K562 (cell line): ENCODE measurements around the gene MYOM1. TPM values are rescaled to one million over a fixed set of nuclear protein-coding genes. Genes with fewer than 3 reads are reported as not detected.

Experiments
- CBFA2T2 ChIP-seq: fragments of 450-650 bp; conservative IDR thresholded peaks from 2 replicates; pipeline ENCODE4 v1.6.1; 2017; ENCODE audit warnings: mild to moderate bottlenecking
- FOXM1 ChIP-seq, 2 experiments: fragments of 450-650 bp in 1 of 2; sonication (generic) in 1 of 2; formaldehyde crosslinking in 1 of 2; IDR thresholded peaks; 2 replicates each; pipeline versions ENCODE4 v1.6.1 to v1.9.0; 2017 to 2022; ENCODE audit warnings: low read depth in 2 of 2, mild to moderate bottlenecking in 2 of 2, missing genetic modification reagents in 1 of 2, moderate library complexity in 1 of 2
- HNRNPLL ChIP-seq: fragments of 200-400 bp; formaldehyde crosslinking; IDR thresholded peaks from 2 replicates; pipeline ENCODE4 v1.6.1; 2017; ENCODE audit warnings: low read length, low read depth, mild to moderate bottlenecking; ENCODE audit not compliant: poor library complexity, severe bottlenecking
- PPARD ChIP-seq: fragments of 250-450 bp; sonication (Bioruptor Pico); IDR thresholded peaks from 2 replicates; pipeline ENCODE4 v1.8.0; 2022; ENCODE audit warnings: inconsistent platforms, mild to moderate bottlenecking, moderate library complexity
- RBBP5 ChIP-seq: fragments of 200-600 bp; sonication (generic); IDR thresholded peaks from 2 replicates; pipeline ENCODE4 v1.6.1; 2012; ENCODE audit warnings: borderline replicate concordance, mild to moderate bottlenecking, low read length, control low read depth, inconsistent platforms; ENCODE audit not compliant: insufficient read depth, poor library complexity, severe bottlenecking
- TAL1 ChIP-seq: fragments of 450-650 bp; IDR thresholded peaks from 2 replicates; pipeline ENCODE4 v1.6.1; 2016; ENCODE audit warnings: mild to moderate bottlenecking
- TBL1XR1 ChIP-seq, 2 experiments: IDR thresholded peaks; 2 replicates each; pipeline ENCODE4 v1.6.1; 2012; ENCODE audit warnings: improper control_type of control experiment in 2 of 2, low read length in 2 of 2, mild to moderate bottlenecking in 1 of 2
- ZBED1 ChIP-seq: IDR thresholded peaks from 2 replicates; pipeline ENCODE4 v1.6.1; 2014
- polyA plus RNA-seq, 8 experiments: library from polyadenylated mRNA; depleted of rRNA in 4 of 8; stranded (reverse) in 5 of 8; unstranded in 3 of 8; fragments of >200 nt; fragmentation: Nextera tagmentation in 2 of 8; fragmentation: Illumina TruSeq in 1 of 8; extraction: Ambion mirVana in 2 of 8; extraction: Trizol in 1 of 8; gene quantifications; 2 replicates each; pipeline versions ENCODE4 v1.2.1 to v1.2.3, GENCODE V29; 2011 to 2014; ENCODE audit warnings: inconsistent platforms in 1 of 8, missing spikeins in 1 of 8
- total RNA-seq, 7 experiments: library from RNA; depleted of rRNA in 6 of 7; stranded (reverse); fragments of >200 nt in 6 of 7; fragmentation: Illumina TruSeq in 2 of 7; extraction: Trizol in 2 of 7; gene quantifications; 2 replicates each; pipeline versions ENCODE4 v1.2.1 to v1.2.3, GENCODE V29; 2011 to 2021; ENCODE audit warnings: low replicate concordance in 1 of 7
- TF ChIP-seq, protein P1 (sequence below): fragments of 150-350 bp; conservative IDR thresholded peaks from 2 replicates; pipeline ENCODE4 v1.6.1; 2014; ENCODE audit warnings: low read length
- TF ChIP-seq, protein P2 (sequence below): fragments of 250-450 bp; sonication (Bioruptor Pico); IDR thresholded peaks from 2 replicates; pipeline ENCODE4 v1.5.0; 2022; ENCODE audit warnings: mild to moderate bottlenecking
- TF ChIP-seq, protein P3 (sequence below): fragments of 250-450 bp; sonication (Bioruptor Pico); IDR thresholded peaks from 2 replicates; pipeline ENCODE4 v1.4.0; 2020; ENCODE audit warnings: mild to moderate bottlenecking, moderate library complexity

The MYOM1 gene
- total and polyA plus RNA-seq, 9 of the 15 experiments (the other 6 are each of a cell fraction or from before 2014, with no cell fraction given): 0.01 to 0.62 (median 0.25) TPM

DNA sequence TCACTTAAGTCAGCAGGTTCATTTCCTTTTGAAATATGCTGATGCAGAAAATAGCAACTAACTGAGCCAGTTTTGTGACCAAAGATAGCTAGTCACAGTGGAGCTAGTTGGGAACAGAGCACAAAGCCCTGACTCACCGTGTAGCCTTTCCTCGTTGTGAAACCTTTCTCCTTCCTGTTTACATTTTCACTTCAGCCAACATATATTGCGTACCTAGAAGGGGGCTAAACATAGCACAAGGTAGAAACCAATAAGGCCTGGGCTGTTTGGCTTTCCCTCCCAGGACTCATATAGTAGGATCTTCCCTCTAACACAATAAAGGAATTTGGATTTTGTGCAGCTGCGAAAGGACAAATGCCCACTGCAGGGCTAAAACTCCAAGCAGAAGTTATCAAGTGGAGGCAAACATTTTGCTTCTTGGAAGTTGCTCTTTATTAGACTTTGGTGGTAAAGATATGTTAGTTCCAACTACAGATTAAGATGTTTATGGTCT is 182.3 kb downstream of the MYOM1 start (continued):
- TF ChIP-seq, protein P1, sequence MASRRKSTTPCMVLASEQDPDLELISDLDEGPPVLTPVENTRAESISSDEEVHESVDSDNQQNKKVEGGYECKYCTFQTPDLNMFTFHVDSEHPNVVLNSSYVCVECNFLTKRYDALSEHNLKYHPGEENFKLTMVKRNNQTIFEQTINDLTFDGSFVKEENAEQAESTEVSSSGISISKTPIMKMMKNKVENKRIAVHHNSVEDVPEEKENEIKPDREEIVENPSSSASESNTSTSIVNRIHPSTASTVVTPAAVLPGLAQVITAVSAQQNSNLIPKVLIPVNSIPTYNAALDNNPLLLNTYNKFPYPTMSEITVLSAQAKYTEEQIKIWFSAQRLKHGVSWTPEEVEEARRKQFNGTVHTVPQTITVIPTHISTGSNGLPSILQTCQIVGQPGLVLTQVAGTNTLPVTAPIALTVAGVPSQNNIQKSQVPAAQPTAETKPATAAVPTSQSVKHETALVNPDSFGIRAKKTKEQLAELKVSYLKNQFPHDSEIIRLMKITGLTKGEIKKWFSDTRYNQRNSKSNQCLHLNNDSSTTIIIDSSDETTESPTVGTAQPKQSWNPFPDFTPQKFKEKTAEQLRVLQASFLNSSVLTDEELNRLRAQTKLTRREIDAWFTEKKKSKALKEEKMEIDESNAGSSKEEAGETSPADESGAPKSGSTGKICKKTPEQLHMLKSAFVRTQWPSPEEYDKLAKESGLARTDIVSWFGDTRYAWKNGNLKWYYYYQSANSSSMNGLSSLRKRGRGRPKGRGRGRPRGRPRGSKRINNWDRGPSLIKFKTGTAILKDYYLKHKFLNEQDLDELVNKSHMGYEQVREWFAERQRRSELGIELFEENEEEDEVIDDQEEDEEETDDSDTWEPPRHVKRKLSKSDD: no peak
- TF ChIP-seq, protein P2, sequence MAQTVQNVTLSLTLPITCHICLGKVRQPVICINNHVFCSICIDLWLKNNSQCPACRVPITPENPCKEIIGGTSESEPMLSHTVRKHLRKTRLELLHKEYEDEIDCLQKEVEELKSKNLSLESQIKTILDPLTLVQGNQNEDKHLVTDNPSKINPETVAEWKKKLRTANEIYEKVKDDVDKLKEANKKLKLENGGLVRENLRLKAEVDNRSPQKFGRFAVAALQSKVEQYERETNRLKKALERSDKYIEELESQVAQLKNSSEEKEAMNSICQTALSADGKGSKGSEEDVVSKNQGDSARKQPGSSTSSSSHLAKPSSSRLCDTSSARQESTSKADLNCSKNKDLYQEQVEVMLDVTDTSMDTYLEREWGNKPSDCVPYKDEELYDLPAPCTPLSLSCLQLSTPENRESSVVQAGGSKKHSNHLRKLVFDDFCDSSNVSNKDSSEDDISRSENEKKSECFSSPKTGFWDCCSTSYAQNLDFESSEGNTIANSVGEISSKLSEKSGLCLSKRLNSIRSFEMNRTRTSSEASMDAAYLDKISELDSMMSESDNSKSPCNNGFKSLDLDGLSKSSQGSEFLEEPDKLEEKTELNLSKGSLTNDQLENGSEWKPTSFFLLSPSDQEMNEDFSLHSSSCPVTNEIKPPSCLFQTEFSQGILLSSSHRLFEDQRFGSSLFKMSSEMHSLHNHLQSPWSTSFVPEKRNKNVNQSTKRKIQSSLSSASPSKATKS (CRISPR knock-in tag): no peak
- TF ChIP-seq TAL1: no peak
- TF ChIP-seq, protein P3, sequence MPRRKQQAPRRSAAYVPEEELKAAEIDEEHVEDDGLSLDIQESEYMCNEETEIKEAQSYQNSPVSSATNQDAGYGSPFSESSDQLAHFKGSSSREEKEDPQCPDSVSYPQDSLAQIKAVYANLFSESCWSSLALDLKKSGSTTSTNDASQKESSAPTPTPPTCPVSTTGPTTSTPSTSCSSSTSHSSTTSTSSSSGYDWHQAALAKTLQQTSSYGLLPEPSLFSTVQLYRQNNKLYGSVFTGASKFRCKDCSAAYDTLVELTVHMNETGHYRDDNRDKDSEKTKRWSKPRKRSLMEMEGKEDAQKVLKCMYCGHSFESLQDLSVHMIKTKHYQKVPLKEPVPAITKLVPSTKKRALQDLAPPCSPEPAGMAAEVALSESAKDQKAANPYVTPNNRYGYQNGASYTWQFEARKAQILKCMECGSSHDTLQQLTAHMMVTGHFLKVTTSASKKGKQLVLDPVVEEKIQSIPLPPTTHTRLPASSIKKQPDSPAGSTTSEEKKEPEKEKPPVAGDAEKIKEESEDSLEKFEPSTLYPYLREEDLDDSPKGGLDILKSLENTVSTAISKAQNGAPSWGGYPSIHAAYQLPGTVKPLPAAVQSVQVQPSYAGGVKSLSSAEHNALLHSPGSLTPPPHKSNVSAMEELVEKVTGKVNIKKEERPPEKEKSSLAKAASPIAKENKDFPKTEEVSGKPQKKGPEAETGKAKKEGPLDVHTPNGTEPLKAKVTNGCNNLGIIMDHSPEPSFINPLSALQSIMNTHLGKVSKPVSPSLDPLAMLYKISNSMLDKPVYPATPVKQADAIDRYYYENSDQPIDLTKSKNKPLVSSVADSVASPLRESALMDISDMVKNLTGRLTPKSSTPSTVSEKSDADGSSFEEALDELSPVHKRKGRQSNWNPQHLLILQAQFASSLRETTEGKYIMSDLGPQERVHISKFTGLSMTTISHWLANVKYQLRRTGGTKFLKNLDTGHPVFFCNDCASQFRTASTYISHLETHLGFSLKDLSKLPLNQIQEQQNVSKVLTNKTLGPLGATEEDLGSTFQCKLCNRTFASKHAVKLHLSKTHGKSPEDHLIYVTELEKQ (CRISPR knock-in tag): no peak
- peak; percentile 15 for TF ChIP-seq RBBP5
- TF ChIP-seq CBFA2T2: no peak
- no peak for TF ChIP-seq HNRNPLL
- TF ChIP-seq ZBED1: no peak
- TF ChIP-seq TBL1XR1 (IDR thresholded peaks at IDR 0.05; ENCODE audit: low read length in 2 of 2): no peak
- TF ChIP-seq PPARD (CRISPR knock-in tag): no peak
- no peak for TF ChIP-seq FOXM1 (IDR thresholded peaks at IDR 0.05; ENCODE audit: low read depth)
- no peak for TF ChIP-seq FOXM1 (CRISPR knock-in tag; IDR thresholded peaks at IDR 0.05; ENCODE audit: low read depth)
